ENCODE results near the gene RASSF4. TPM values are rescaled to one million over a fixed set of nuclear protein-coding genes. Genes with fewer than 3 reads are reported as not detected.

RASSF4 gene
- total and polyA plus RNA-seq, 4 donors: 8.2 to 26.9 (median 12.4) TPM

- peak in 1 of 2 donors; percentile 24 for TF ChIP-seq RAD21 (IDR thresholded peaks at IDR 0.05)
- no peak for TF ChIP-seq MAX (IDR thresholded peaks at IDR 0.05)
- no peak for TF ChIP-seq TAF1 (conservative IDR thresholded peaks at IDR 0.05)
- no peak for TF ChIP-seq HNF4G (IDR thresholded peaks at IDR 0.05)
- TF ChIP-seq JUND (IDR thresholded peaks at IDR 0.05): peak; percentile 49 to 53
These were observed 19.8 kb upstream of the RASSF4 start (continued) for GRCh38 chr10:44939691-44940401.

- Histone ChIP-seq H3K9ac (ENCODE audit: low read depth in 1 of 2, low read length in 2 of 2) (no peak overlapping the region), H3K9me3 (ENCODE audit: control insufficient read depth in 4 of 4, low read length in 3 of 4) (peaks cover 0 to 4% (median 0%) of the 10 kb centered on the region in 4 donors), H3K4me1 (ENCODE audit: control insufficient read depth in 4 of 4, insufficient read depth in 4 of 4, low read length in 3 of 4) (peaks cover 0 to 4% (median 3%) of the 10 kb centered on the region in 4 donors), H3K27me3 (ENCODE audit: control insufficient read depth in 4 of 4, insufficient read depth in 4 of 4, low read length in 3 of 4) (no peaks in the 10 kb centered on the region), H3K4me3 (ENCODE audit: low read depth in 1 of 3, low read length in 3 of 3) (no peak overlapping the region), H3K36me3 (ENCODE audit: control insufficient read depth in 4 of 4, insufficient read depth in 3 of 4, low read depth in 1 of 4, low read length in 3 of 4) (no peaks in the 10 kb centered on the region), H3K27ac (ENCODE audit: low read depth in 1 of 2, low read length in 2 of 2) (no peak overlapping the region)
- WGBS: 53% methylated on average over 1 of the region's 1 CpG
- DNase-seq (ENCODE audit: low spot score): no peak
- TF ChIP-seq EGR1 (IDR thresholded peaks at IDR 0.05; ENCODE audit: low read depth in 2 of 2) (no peak), JUND (IDR thresholded peaks at IDR 0.05) (no peak), TAF1 (conservative IDR thresholded peaks at IDR 0.05) (no peak), FOXA2 (IDR thresholded peaks at IDR 0.05) (no peak), REST (IDR thresholded peaks at IDR 0.05) (no peak), GABPA (IDR thresholded peaks at IDR 0.05 in 1 of 2, conservative IDR thresholded peaks at IDR 0.05 in 1 of 2) (no peak), RXRA (IDR thresholded peaks at IDR 0.05) (no peak), ZBTB33 (IDR thresholded peaks at IDR 0.05) (no peak), RAD21 (IDR thresholded peaks at IDR 0.05) (no peak), NR2F2 (IDR thresholded peaks at IDR 0.05) (no peak), HNF4A (conservative IDR thresholded peaks at IDR 0.05) (no peak), YY1 (IDR thresholded peaks at IDR 0.05) (no peak), CTCF (IDR thresholded peaks at IDR 0.05; ENCODE audit: low read depth, low read length, missing input control) (no peak), HNF4G (IDR thresholded peaks at IDR 0.05) (no peak), ATF3 (IDR thresholded peaks at IDR 0.05) (no peak), MAX (IDR thresholded peaks at IDR 0.05) (no peak), FOXA1 (IDR thresholded peaks at IDR 0.05) (no peak), SP1 (IDR thresholded peaks at IDR 0.05) (no peak)
These were observed 15.2 kb upstream of the RASSF4 start for GRCh38 chr10:44944354-44944753.
